ENCODE results near the gene RXRA.

RXRA gene

GRCh38 chr9:134321946-134322741 lies 4.1 kb upstream of the RXRA start:
- TF ChIP-seq ZNF274 (IDR thresholded peaks at IDR 0.05; ENCODE audit: low read depth, low read length) (no peak), YY1 (IDR thresholded peaks at IDR 0.05; ENCODE audit: insufficient read depth, insufficient read length) (no peak), SUZ12 (IDR thresholded peaks at IDR 0.05; ENCODE audit: extremely low read depth, insufficient read depth, insufficient read length) (no peak)
- H3K9me3 ChIP-seq (ENCODE audit: insufficient read depth, low read length), result no peaks in the 10 kb centered on the region
- no peak overlapping the region for H3K4me3 ChIP-seq (ENCODE audit: insufficient read length, low read depth)
- H3K4me1 ChIP-seq (ENCODE audit: insufficient read depth, insufficient read length), result peaks cover 38% of the 10 kb centered on the region
- peak overlapping the region; percentile 34 for H3K9ac ChIP-seq (ENCODE audit: insufficient read length, low read depth)
- no peaks in the 10 kb centered on the region for H3K36me3 ChIP-seq (ENCODE audit: insufficient read depth, insufficient read length, low read length)
- H3K27me3 ChIP-seq (ENCODE audit: insufficient read depth, insufficient read length), result no peaks in the 10 kb centered on the region
- DNase-seq (ENCODE audit: low read depth, low spot score), result no peak

- Histone ChIP-seq H3K9ac (ENCODE audit: insufficient read length, low read depth) (peak overlapping the region; percentile 34), H3K4me1 (ENCODE audit: insufficient read depth, insufficient read length) (peaks cover 43% of the 10 kb centered on the region), H3K27me3 (ENCODE audit: insufficient read depth, insufficient read length) (no peaks in the 10 kb centered on the region), H3K9me3 (ENCODE audit: insufficient read depth, low read length) (no peaks in the 10 kb centered on the region), H3K36me3 (ENCODE audit: insufficient read depth, insufficient read length, low read length) (no peaks in the 10 kb centered on the region), H3K4me3 (ENCODE audit: insufficient read length, low read depth) (no peak overlapping the region)
- DNase-seq (ENCODE audit: low read depth, low spot score), result no peak
- TF ChIP-seq SUZ12 (IDR thresholded peaks at IDR 0.05; ENCODE audit: extremely low read depth, insufficient read depth, insufficient read length), result no peak
- TF ChIP-seq YY1 (IDR thresholded peaks at IDR 0.05; ENCODE audit: insufficient read depth, insufficient read length), result no peak
- TF ChIP-seq ZNF274 (IDR thresholded peaks at IDR 0.05; ENCODE audit: low read depth, low read length), result no peak
These were observed 3.4 kb upstream of the RXRA start for GRCh38 chr9:134322781-134323241.

- no peak overlapping the region for H3K9ac ChIP-seq (ENCODE audit: insufficient read length, low read depth)
- no peak for DNase-seq (ENCODE audit: low read depth, low spot score)
- no peak overlapping the region for H3K4me3 ChIP-seq (ENCODE audit: insufficient read length, low read depth)
- peaks cover 51% of the 10 kb centered on the region for H3K4me1 ChIP-seq (ENCODE audit: insufficient read depth, insufficient read length)
- no peaks in the 10 kb centered on the region for H3K36me3 ChIP-seq (ENCODE audit: insufficient read depth, insufficient read length, low read length)
- no peaks in the 10 kb centered on the region for H3K9me3 ChIP-seq (ENCODE audit: insufficient read depth, low read length)
- H3K27me3 ChIP-seq (ENCODE audit: insufficient read depth, insufficient read length), result no peaks in the 10 kb centered on the region
- TF ChIP-seq ZNF274 (IDR thresholded peaks at IDR 0.05; ENCODE audit: low read depth, low read length) (no peak), SUZ12 (IDR thresholded peaks at IDR 0.05; ENCODE audit: extremely low read depth, insufficient read depth, insufficient read length) (no peak), YY1 (IDR thresholded peaks at IDR 0.05; ENCODE audit: insufficient read depth, insufficient read length) (no peak)
These were observed 2.4 kb upstream of the RXRA start for GRCh38 chr9:134323741-134324358.

GRCh38 chr9:134324359-134325095 lies 1.7 kb upstream of the RXRA start:
- no peaks in the 10 kb centered on the region for H3K36me3 ChIP-seq (ENCODE audit: insufficient read depth, insufficient read length, low read length)
- peak overlapping the region; percentile 96 for H3K9ac ChIP-seq (ENCODE audit: insufficient read length, low read depth)
- H3K27me3 ChIP-seq (ENCODE audit: insufficient read depth, insufficient read length), result no peaks in the 10 kb centered on the region
- peaks cover 50% of the 10 kb centered on the region for H3K4me1 ChIP-seq (ENCODE audit: insufficient read depth, insufficient read length)
- no peak for DNase-seq (ENCODE audit: low read depth, low spot score)
- H3K9me3 ChIP-seq (ENCODE audit: insufficient read depth, low read length), result no peaks in the 10 kb centered on the region
- no peak overlapping the region for H3K4me3 ChIP-seq (ENCODE audit: insufficient read length, low read depth)
- TF ChIP-seq YY1 (IDR thresholded peaks at IDR 0.05; ENCODE audit: insufficient read depth, insufficient read length) (no peak), ZNF274 (IDR thresholded peaks at IDR 0.05; ENCODE audit: low read depth, low read length) (no peak), SUZ12 (IDR thresholded peaks at IDR 0.05; ENCODE audit: extremely low read depth, insufficient read depth, insufficient read length) (no peak)

- no peak for DNase-seq (ENCODE audit: low read depth, low spot score)
- Histone ChIP-seq H3K36me3 (ENCODE audit: insufficient read depth, insufficient read length, low read length) (no peaks in the 10 kb centered on the region), H3K4me1 (ENCODE audit: insufficient read depth, insufficient read length) (peaks cover 56% of the 10 kb centered on the region), H3K9ac (ENCODE audit: insufficient read length, low read depth) (peak overlapping the region; percentile 96), H3K27me3 (ENCODE audit: insufficient read depth, insufficient read length) (no peaks in the 10 kb centered on the region), H3K9me3 (ENCODE audit: insufficient read depth, low read length) (no peaks in the 10 kb centered on the region), H3K4me3 (ENCODE audit: insufficient read length, low read depth) (peak overlapping the region; percentile 85)
- TF ChIP-seq YY1 (IDR thresholded peaks at IDR 0.05; ENCODE audit: insufficient read depth, insufficient read length) (no peak), ZNF274 (IDR thresholded peaks at IDR 0.05; ENCODE audit: low read depth, low read length) (no peak), SUZ12 (IDR thresholded peaks at IDR 0.05; ENCODE audit: extremely low read depth, insufficient read depth, insufficient read length) (no peak)
These were observed 1.0 kb upstream of the RXRA start for GRCh38 chr9:134325096-134325812.

GRCh38 chr9:134326724-134327601 lies 708 bp downstream of the RXRA start:
- Histone ChIP-seq H3K36me3 (ENCODE audit: insufficient read depth, insufficient read length, low read length) (no peaks in the 10 kb centered on the region), H3K4me1 (ENCODE audit: insufficient read depth, insufficient read length) (peaks cover 50% of the 10 kb centered on the region), H3K9ac (ENCODE audit: insufficient read length, low read depth) (peak overlapping the region; percentile 82), H3K27me3 (ENCODE audit: insufficient read depth, insufficient read length) (no peaks in the 10 kb centered on the region), H3K9me3 (ENCODE audit: insufficient read depth, low read length) (no peaks in the 10 kb centered on the region), H3K4me3 (ENCODE audit: insufficient read length, low read depth) (peak overlapping the region; percentile 67)
- no peak for TF ChIP-seq ZNF274 (IDR thresholded peaks at IDR 0.05; ENCODE audit: low read depth, low read length)
- TF ChIP-seq YY1 (IDR thresholded peaks at IDR 0.05; ENCODE audit: insufficient read depth, insufficient read length), result no peak
- no peak for TF ChIP-seq SUZ12 (IDR thresholded peaks at IDR 0.05; ENCODE audit: extremely low read depth, insufficient read depth, insufficient read length)
- DNase-seq (ENCODE audit: low read depth, low spot score), result no peak
